DMS 273 treated with DMSO at 0.1 percent for 48 hours (cell line): Measurements from ENCODE around the gene ZC3H12A.
A peak's percentile ranks its signal among the peaks of the same experiment; 100 is the strongest.

Source experiments
- DNase-seq: peaks from one replicate; lab custom pipeline; 2025; lab: John Stamatoyannopoulos, UW

ZC3H12A gene

GRCh38 chr1:37474046-37474696 is at the start of gene ZC3H12A:
ZC3H12A (plus strand) TSS chr1:37474580; CDS start chr1:37475497, 917 bp downstream.
- peak; percentile 38 for DNase-seq

- no peak for DNase-seq
These were observed 49.2 kb upstream of the ZC3H12A start for GRCh38 chr1:37425221-37425620.

GRCh38 chr1:37429029-37429428 is 45.4 kb upstream of the ZC3H12A start:
- no peak for DNase-seq

- DNase-seq = no peak
These were observed 44.0 kb upstream of the ZC3H12A start for GRCh38 chr1:37430103-37430985.

- DNase-seq = no peak
These were observed 41.7 kb upstream of the ZC3H12A start for GRCh38 chr1:37432716-37433115.

GRCh38 chr1:37433171-37433570 is 41.2 kb upstream of the ZC3H12A start:
- no peak for DNase-seq

- DNase-seq = no peak
These were observed 39.8 kb upstream of the ZC3H12A start for GRCh38 chr1:37434292-37435225.

- no peak for DNase-seq
These were observed 37.3 kb upstream of the ZC3H12A start for GRCh38 chr1:37437087-37437486.

GRCh38 chr1:37438037-37438868 is 36.1 kb upstream of the ZC3H12A start:
- no peak for DNase-seq

GRCh38 chr1:37438869-37439343 is 35.5 kb upstream of the ZC3H12A start:
- DNase-seq = no peak

- DNase-seq = no peak
These were observed 34.9 kb upstream of the ZC3H12A start for GRCh38 chr1:37439349-37439995.

GRCh38 chr1:37441490-37441889 is 32.9 kb upstream of the ZC3H12A start:
- DNase-seq = no peak

GRCh38 chr1:37442139-37442538 is 32.2 kb upstream of the ZC3H12A start:
- DNase-seq = no peak

GRCh38 chr1:37442644-37443043 is 31.7 kb upstream of the ZC3H12A start:
- no peak for DNase-seq

- DNase-seq = no peak
These were observed 27.5 kb upstream of the ZC3H12A start for GRCh38 chr1:37446874-37447273.

GRCh38 chr1:37448185-37448584 is 26.2 kb upstream of the ZC3H12A start:
- no peak for DNase-seq

GRCh38 chr1:37448691-37449417 is 25.5 kb upstream of the ZC3H12A start:
- DNase-seq = no peak

- no peak for DNase-seq
These were observed 24.4 kb upstream of the ZC3H12A start for GRCh38 chr1:37449936-37450335.

GRCh38 chr1:37452416-37452815 is 22.0 kb upstream of the ZC3H12A start:
- DNase-seq = no peak

- no peak for DNase-seq
These were observed 20.7 kb upstream of the ZC3H12A start for GRCh38 chr1:37453647-37454046.
